HG02970 (cell line): Measurements from ENCODE around the gene NUDT8.
"Not testable (repeated sequence)": the region's sequence is repeated elsewhere in the genome, so short reads cannot be mapped to it uniquely, and the experiment has no call there.

Experiments
- ATAC-seq: cut with Tn5 transposase; IDR thresholded peaks from one replicate; pipeline ENCODE4 v1.9.1; 2021; ENCODE audit warnings: mild to moderate bottlenecking, moderate library complexity, moderate number of reproducible peaks; ENCODE audit not compliant: unreplicated experiment, low FRiP score

Gene NUDT8

GRCh38 chr11:67596753-67597300 lies 32.9 kb downstream of the NUDT8 start:
- no peak for ATAC-seq

- ATAC-seq: no peak
These were observed 35.3 kb downstream of the NUDT8 start for GRCh38 chr11:67594480-67594879.

- ATAC-seq: no peak
These were observed 36.2 kb downstream of the NUDT8 start for GRCh38 chr11:67593565-67593905.

- ATAC-seq: no peak
These were observed 36.7 kb downstream of the NUDT8 start for GRCh38 chr11:67592880-67593564.

GRCh38 chr11:67588899-67589415 lies 40.8 kb downstream of the NUDT8 start:
- ATAC-seq: not testable (repeated sequence)

- peak; percentile 13 for ATAC-seq
These were observed 41.6 kb downstream of the NUDT8 start for GRCh38 chr11:67588136-67588503.

- ATAC-seq: no peak
These were observed 43.0 kb downstream of the NUDT8 start for GRCh38 chr11:67586568-67587250.

GRCh38 chr11:67585911-67586310 lies 43.8 kb downstream of the NUDT8 start:
- ATAC-seq: no peak

GRCh38 chr11:67584881-67585873 lies 44.6 kb downstream of the NUDT8 start:
- ATAC-seq: no peak

GRCh38 chr11:67584205-67584880 lies 45.4 kb downstream of the NUDT8 start:
- no peak for ATAC-seq

GRCh38 chr11:67583247-67584204 lies 46.2 kb downstream of the NUDT8 start, which contains the start of gene GSTP1:
Gene GSTP1 (plus strand): TSS chr11:67583812. CDS start chr11:67583844, 32 bp downstream.
- peak; percentile 56 for ATAC-seq

GRCh38 chr11:67582011-67582410 lies 47.7 kb downstream of the NUDT8 start:
- ATAC-seq: no peak

GRCh38 chr11:67581469-67581868 lies 48.3 kb downstream of the NUDT8 start:
- ATAC-seq: no peak

GRCh38 chr11:67577951-67578350 lies 51.8 kb downstream of the NUDT8 start:
- no peak for ATAC-seq
